Right kidney (tissue), 1 donor: ENCODE results near the gene DLG2.
A peak's percentile ranks its signal among the peaks of the same experiment; 100 is the strongest.
"Not testable (repeated sequence)": the region's sequence is repeated elsewhere in the genome, so short reads cannot be mapped to it uniquely, and the experiment has no call there.

ENCODE experiments used
- DNase-seq: peaks from one replicate; pipeline ENCODE4 v3.0.0-alpha.2; 2016

DLG2 gene

GRCh38 chr11:84899134-84899533, 728.0 kb downstream of the DLG2 start:
- DNase-seq = no peak

GRCh38 chr11:84894666-84895065, 732.5 kb downstream of the DLG2 start:
- no peak for DNase-seq

GRCh38 chr11:84890676-84891075, 736.5 kb downstream of the DLG2 start:
- no peak for DNase-seq

- DNase-seq = no peak
Observed at GRCh38 chr11:84889556-84889955, 737.6 kb downstream of the DLG2 start.

GRCh38 chr11:84887055-84887629, 740.0 kb downstream of the DLG2 start:
- DNase-seq = no peak

- DNase-seq = no peak
Observed at GRCh38 chr11:84886344-84886743, 740.8 kb downstream of the DLG2 start.

- no peak for DNase-seq
Observed at GRCh38 chr11:84884836-84885235, 742.3 kb downstream of the DLG2 start.

GRCh38 chr11:84882056-84882455, 745.1 kb downstream of the DLG2 start:
- DNase-seq = no peak

GRCh38 chr11:84871116-84871515, 756.0 kb downstream of the DLG2 start:
- no peak for DNase-seq

GRCh38 chr11:84870486-84870885, 756.7 kb downstream of the DLG2 start:
- DNase-seq = no peak

GRCh38 chr11:84866922-84867321, 760.2 kb downstream of the DLG2 start:
- peak; percentile 9 for DNase-seq

GRCh38 chr11:84865791-84866535, 761.2 kb downstream of the DLG2 start:
- no peak for DNase-seq

GRCh38 chr11:84865257-84865656, 761.9 kb downstream of the DLG2 start:
- no peak for DNase-seq

GRCh38 chr11:84857746-84858145, 769.4 kb downstream of the DLG2 start:
- DNase-seq = no peak

GRCh38 chr11:84855508-84856245, 771.5 kb downstream of the DLG2 start:
- no peak for DNase-seq

- no peak for DNase-seq
Observed at GRCh38 chr11:84854498-84854880, 772.7 kb downstream of the DLG2 start.

GRCh38 chr11:84853841-84854497, 773.2 kb downstream of the DLG2 start:
- DNase-seq = no peak

- no peak for DNase-seq
Observed at GRCh38 chr11:84847842-84848241, 779.3 kb downstream of the DLG2 start.

GRCh38 chr11:84840201-84840600, 786.9 kb downstream of the DLG2 start:
- not testable (repeated sequence) for DNase-seq

- no peak for DNase-seq
Observed at GRCh38 chr11:84837402-84838069, 789.6 kb downstream of the DLG2 start.

- no peak for DNase-seq
Observed at GRCh38 chr11:84836371-84836770, 790.8 kb downstream of the DLG2 start.

- no peak for DNase-seq
Observed at GRCh38 chr11:84833488-84834088, 793.6 kb downstream of the DLG2 start.
